Stimulated activated CD8-positive, alpha-beta memory T cell treated with anti-CD3 and anti-CD28 coated beads, Interleukin-4, amount 100 ng/mL, for 1 hour (primary cell): Measurements from ENCODE around the gene GALNT15.

ENCODE experiments used
- DNase-seq, 2 donors: peaks; one replicate each; pipeline ENCODE4 v3.0.0-alpha.2; 2020; ENCODE audit warnings: low read depth in 2 of 2, low spot score in 1 of 2

GALNT15 gene

GRCh38 chr3:16280671-16281070 lies 106.2 kb downstream of the GALNT15 start:
- no peak for DNase-seq
